Heart right ventricle (tissue), 16 donors: ENCODE measurements around the gene ANP32A. TPM values are rescaled to one million over a fixed set of nuclear protein-coding genes. Genes with fewer than 3 reads are reported as not detected.
A peak's percentile ranks its signal among the peaks of the same experiment; 100 is the strongest.

ENCODE experiments used
- ATAC-seq, 8 donors: fragments of 200-7000 bp; cut with Tn5 transposase; one replicate each; pipeline ENCODE4 v1.9.1; 2020; ENCODE audit warnings: mild to moderate bottlenecking in 8 of 8, moderate library complexity in 8 of 8, moderate number of reproducible peaks in 1 of 8
- DNase-seq, 2 donors: peaks; one replicate each; pipeline ENCODE4 v3.0.0-alpha.2; 2020
- H3K27ac ChIP-seq, 10 donors: fragments of 200-600 bp; sonication (generic) in 2 of 10; one replicate each; pipeline versions ENCODE4 v1.5.0 to v1.8.0; 2020 to 2022; ENCODE audit warnings: mild to moderate bottlenecking in 3 of 10
- H3K27me3 ChIP-seq, 7 donors: fragments of 200-600 bp; one replicate each; pipeline ENCODE4 v1.8.0; 2021 to 2022; ENCODE audit warnings: mild to moderate bottlenecking in 2 of 7
- H3K36me3 ChIP-seq, 9 donors: fragments of 200-600 bp; sonication (generic) in 1 of 9; one replicate each; pipeline versions ENCODE4 v1.5.0 to v1.8.0; 2020 to 2022; ENCODE audit warnings: mild to moderate bottlenecking in 2 of 9
- H3K4me1 ChIP-seq, 9 donors: fragments of 200-600 bp; sonication (generic) in 1 of 9; one replicate each; pipeline versions ENCODE4 v1.5.0 to v1.8.0; 2020 to 2022; ENCODE audit warnings: mild to moderate bottlenecking in 4 of 9
- H3K4me3 ChIP-seq, 10 donors: fragments of 200-600 bp; sonication (generic) in 2 of 10; one replicate each; pipeline versions ENCODE4 v1.5.0 to v1.8.0; 2020 to 2022; ENCODE audit warnings: mild to moderate bottlenecking in 7 of 10, moderate library complexity in 2 of 10
- H3K9me3 ChIP-seq, 11 donors: fragments of 200-600 bp in 10 of 11; sonication (generic) in 2 of 11; one replicate each; pipeline versions ENCODE4 v1.5.0 to v1.8.0; 2013 to 2022; ENCODE audit warnings: mild to moderate bottlenecking in 2 of 11, control low read depth in 1 of 11, moderate library complexity in 1 of 11
- WGBS, 2 donors: extraction: QIAGEN DNeasy Blood & Tissue Kit; methylation state at CpG; one replicate each; pipeline ENCODE4 v1.1.7; 2013; ENCODE audit warnings: inconsistent platforms in 1 of 2; 5-methylcytosine and 5-hydroxymethylcytosine counted together
- intact Hi-C, 10 donors: fragments of 100-400 bp; cut with DNase I; formaldehyde crosslinking; loops; one replicate each; pipeline versions ENCODE4 v1.11.1 to v1.14.2; 2022
- polyA plus RNA-seq, 2 donors: library from polyadenylated mRNA; stranded (reverse); fragments of 200-250 nt; gene quantifications; one replicate each; pipeline ENCODE4 v1.2.3, GENCODE V29; 2013
- total RNA-seq, 10 donors: library from RNA; stranded (reverse); fragmentation: NEBNext Ultra II Directional in 3 of 10; extraction: Animal tissue kit (Norgen Biotek cat#: 25700) in 3 of 10; gene quantifications; one replicate each; pipeline versions ENCODE4 v1.2.1 to v1.2.4, GENCODE V29; 2021 to 2023
- TF ChIP-seq, protein P1 (sequence below), 9 donors: fragments of 200-600 bp; sonication (generic) in 2 of 9; IDR thresholded peaks; one replicate each; pipeline versions ENCODE4 v1.5.0 to v1.8.0; 2021 to 2022; ENCODE audit warnings: antibody characterized with exemption in 9 of 9, mild to moderate bottlenecking in 5 of 9, moderate library complexity in 1 of 9
- donor health status: Arrhythmogenic right ventricular cardiomyopathy.
- donor health status: ischemic (EF 13 %, LVEDD 7.1; RV severe dilation, severe dysfunction).
- donor health status: healthy with polysubstance abuse.
- donor health status: DM: no; HTN: yes; CAD: no.
- donor health status: DM: no; HTN: no; CAD: no.
- donor health status: ischemic (EF 25% LVEDD 6.9; RV normal size, moderate dysfunction).
- donor health status: ischemic (EF 25% LVEDD 5.7; RV mildly dilated, moderate dysfunction).
- donor health status: healthy.
- donor health status: DM: yes; HTN: yes; CAD: no.
- donor health status: Ischemic cardiomyopathy.
- donor health status: ischemic (EF 35%, LVEDD 5.7; RV mildly dilated, moderate dysfunction).
- donor health status: nonischemic (EF 11% LVEDD 7.7; RV severe dilation, severe dysfunction).
- donor health status: DM: yes; HTN: yes; CAD: no.
- donor health status: PGD.
- donor health status: ischemic (EF 29% LVEDD 5.4; RV normal size, mild dysfunction).
- donor health status: nonischemic (EF 23%, LVEDD 6.1; RV moderate dilation, normal function).

The ANP32A gene
- total and polyA plus RNA-seq, 12 donors: 87.3 to 201 (median 146) TPM

DNA sequence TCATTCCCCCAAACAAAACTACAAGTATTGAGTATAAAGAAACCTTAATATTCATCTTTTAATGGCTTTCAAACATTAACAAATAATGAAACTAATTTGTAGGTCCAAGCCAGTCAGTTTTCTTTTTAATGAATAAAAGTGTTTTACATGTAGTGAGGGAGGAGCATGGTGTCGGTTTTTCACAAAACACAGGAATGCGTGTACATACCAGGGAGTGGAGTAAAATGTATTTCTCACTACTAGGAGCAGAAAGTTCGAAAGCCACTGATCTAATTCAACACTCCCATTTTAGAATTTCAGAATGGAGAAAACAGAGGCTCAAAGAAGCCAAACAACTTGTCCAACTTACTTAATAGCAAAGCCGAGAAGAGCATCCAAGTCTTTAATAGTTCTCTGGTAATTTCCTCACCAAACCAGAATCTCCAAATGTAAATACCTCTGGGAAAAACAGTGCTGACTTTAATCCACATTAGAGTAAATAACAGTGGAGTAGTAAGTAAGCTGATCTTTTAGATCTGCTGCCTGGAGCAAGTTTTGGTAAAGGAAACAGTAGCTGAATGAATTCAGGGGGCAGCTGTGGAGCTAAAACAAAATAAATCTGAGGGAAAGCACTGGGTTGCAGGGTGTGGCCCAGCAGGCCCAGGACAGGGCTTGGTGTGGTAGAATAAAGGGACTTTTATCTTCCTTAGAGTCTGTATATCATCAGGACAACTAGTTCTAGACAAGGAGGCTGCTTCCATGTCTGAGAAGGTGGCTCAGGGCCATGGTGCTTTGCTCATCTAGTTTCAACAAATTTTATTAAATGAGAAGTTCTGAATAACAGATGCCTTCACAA is 7.9 kb downstream of the ANP32A start:
- peaks cover 0 to 12% (median 0%) of the 10 kb centered on the region in 9 donors for H3K36me3 ChIP-seq
- H3K27ac ChIP-seq: peak overlapping the region in 9 of 10 donors; percentile 29 to 100 (median 60)
- no peak for DNase-seq
- peaks cover 33 to 94% (median 92%) of the 10 kb centered on the region in 9 donors for H3K4me1 ChIP-seq
- no peak overlapping the region for H3K4me3 ChIP-seq
- TF ChIP-seq, protein P1, sequence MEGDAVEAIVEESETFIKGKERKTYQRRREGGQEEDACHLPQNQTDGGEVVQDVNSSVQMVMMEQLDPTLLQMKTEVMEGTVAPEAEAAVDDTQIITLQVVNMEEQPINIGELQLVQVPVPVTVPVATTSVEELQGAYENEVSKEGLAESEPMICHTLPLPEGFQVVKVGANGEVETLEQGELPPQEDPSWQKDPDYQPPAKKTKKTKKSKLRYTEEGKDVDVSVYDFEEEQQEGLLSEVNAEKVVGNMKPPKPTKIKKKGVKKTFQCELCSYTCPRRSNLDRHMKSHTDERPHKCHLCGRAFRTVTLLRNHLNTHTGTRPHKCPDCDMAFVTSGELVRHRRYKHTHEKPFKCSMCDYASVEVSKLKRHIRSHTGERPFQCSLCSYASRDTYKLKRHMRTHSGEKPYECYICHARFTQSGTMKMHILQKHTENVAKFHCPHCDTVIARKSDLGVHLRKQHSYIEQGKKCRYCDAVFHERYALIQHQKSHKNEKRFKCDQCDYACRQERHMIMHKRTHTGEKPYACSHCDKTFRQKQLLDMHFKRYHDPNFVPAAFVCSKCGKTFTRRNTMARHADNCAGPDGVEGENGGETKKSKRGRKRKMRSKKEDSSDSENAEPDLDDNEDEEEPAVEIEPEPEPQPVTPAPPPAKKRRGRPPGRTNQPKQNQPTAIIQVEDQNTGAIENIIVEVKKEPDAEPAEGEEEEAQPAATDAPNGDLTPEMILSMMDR (IDR thresholded peaks at IDR 0.05): no peak
- no peaks in the 10 kb centered on the region for H3K9me3 ChIP-seq
- no peaks in the 10 kb centered on the region for H3K27me3 ChIP-seq
- ATAC-seq: peak in 1 of 8 donors; percentile 36
- intact Hi-C loops: loop anchor here in 1 of 10 donors (2.0 kb wide), 1 partner anchor 16 kb away; no protein-coding TSS in a partner anchor
- 40 to 51% methylated on average over 4 of the region's 4 CpGs for WGBS, 2 donors

DNA sequence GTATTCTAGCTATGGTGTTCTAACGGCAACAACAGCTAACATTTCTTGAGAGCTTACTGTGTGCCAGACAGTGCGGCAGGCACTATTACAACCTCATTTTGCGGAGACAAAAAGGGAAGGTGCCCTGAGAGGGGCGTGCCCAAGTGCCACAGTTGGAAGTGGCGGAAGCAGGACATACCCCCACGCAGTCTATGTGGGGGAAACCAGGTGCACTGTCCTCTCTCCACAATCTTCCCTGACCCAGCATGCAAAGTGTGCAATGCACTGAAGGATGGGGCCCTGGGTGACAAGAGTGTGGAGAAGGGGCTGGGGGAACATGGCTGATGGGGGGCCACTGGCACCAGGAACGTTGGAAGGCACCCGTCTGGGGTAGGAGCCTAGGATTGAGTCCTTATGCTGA is 8.6 kb downstream of the ANP32A start:
- Histone ChIP-seq H3K4me3 (no peak overlapping the region), H3K9me3 (no peaks in the 10 kb centered on the region), H3K27me3 (no peaks in the 10 kb centered on the region), H3K27ac (peak overlapping the region in 6 of 10 donors; percentile 13 to 100 (median 62)), H3K4me1 (peaks cover 40 to 100% (median 99%) of the 10 kb centered on the region in 9 donors), H3K36me3 (peaks cover 0 to 15% (median 0%) of the 10 kb centered on the region in 9 donors)
- ATAC-seq: no peak
- WGBS, 2 donors: 79 to 80% methylated on average over 8 of the region's 8 CpGs
- TF ChIP-seq, protein P1 (IDR thresholded peaks at IDR 0.05): no peak
- DNase-seq: no peak
- intact Hi-C loops: loop anchor here in 1 of 10 donors (2.0 kb wide), 1 partner anchor 15 kb away; no protein-coding TSS in a partner anchor

DNA sequence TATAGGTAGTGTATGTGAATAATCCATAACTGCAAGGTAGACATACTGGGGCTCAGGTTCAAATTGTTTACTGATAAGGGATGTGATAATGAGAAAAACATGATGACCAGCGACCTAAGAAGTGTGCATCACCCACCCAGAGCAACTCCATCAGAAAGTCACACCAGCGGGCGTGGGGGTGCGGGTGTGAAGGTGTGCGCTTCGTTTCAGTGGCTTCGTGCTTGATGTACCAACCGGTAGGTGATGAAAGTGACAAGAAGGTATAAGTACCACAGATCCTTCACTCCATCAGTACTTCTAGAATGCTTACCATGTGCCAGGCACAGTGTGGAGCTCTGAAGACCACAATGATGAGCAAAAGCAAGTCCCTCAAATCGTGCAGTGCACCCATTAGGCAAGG is 11.2 kb downstream of the ANP32A start:
- ATAC-seq (no peak), DNase-seq (no peak)
- no peak overlapping the region for H3K4me3 ChIP-seq
- WGBS, 2 donors: 71 to 77% methylated on average over 9 of the region's 9 CpGs
- peaks cover 43 to 100% (median 90%) of the 10 kb centered on the region in 9 donors for H3K4me1 ChIP-seq
- H3K27ac ChIP-seq: no peak overlapping the region
- H3K36me3 ChIP-seq: peaks cover 0 to 18% (median 0%) of the 10 kb centered on the region in 9 donors
- H3K9me3 ChIP-seq: no peaks in the 10 kb centered on the region
- H3K27me3 ChIP-seq: no peaks in the 10 kb centered on the region
- TF ChIP-seq, protein P1 (IDR thresholded peaks at IDR 0.05): no peak
- intact Hi-C loops: no loop called here

DNA sequence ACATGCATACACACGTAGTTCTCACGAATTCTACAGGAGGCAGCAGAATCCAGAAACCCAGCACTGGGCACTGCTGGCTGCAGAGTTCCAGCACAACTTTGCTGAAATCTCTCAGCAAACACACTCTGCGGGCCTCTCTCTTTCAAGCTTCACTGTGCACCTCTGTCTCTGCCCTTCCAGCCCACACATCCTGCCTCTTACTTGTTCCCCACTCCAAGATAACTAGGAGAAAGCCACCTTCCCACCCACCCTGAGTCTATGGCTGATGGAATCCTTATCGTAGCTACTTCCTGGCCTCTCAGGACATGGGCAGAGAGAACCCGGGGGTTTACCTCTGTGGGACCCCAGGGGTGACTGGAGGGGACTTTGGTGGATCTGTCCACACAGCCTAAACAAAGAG is 11.9 kb downstream of the ANP32A start:
- ATAC-seq (no peak), DNase-seq (no peak)
- Histone ChIP-seq H3K36me3 (peaks cover 0 to 18% (median 0%) of the 10 kb centered on the region in 9 donors), H3K4me3 (no peak overlapping the region), H3K4me1 (peaks cover 43 to 97% (median 83%) of the 10 kb centered on the region in 9 donors), H3K27ac (peak overlapping the region in 1 of 10 donors; percentile 52), H3K9me3 (no peaks in the 10 kb centered on the region), H3K27me3 (no peaks in the 10 kb centered on the region)
- TF ChIP-seq, protein P1 (IDR thresholded peaks at IDR 0.05): no peak
- intact Hi-C loops: no loop called here
- WGBS, 2 donors: 28 to 39% methylated on average over 5 of the region's 5 CpGs
